ENCODE measurements around the gene TIMM8A. TPM values are rescaled to one million over a fixed set of nuclear protein-coding genes. Genes with fewer than 3 reads are reported as not detected.

Gene TIMM8A
- total and polyA plus RNA-seq, 2 of the 13 experiments (the other 11 are each of a cell fraction or from before 2014, with no cell fraction given): 6.1 to 25.5 TPM

DNA sequence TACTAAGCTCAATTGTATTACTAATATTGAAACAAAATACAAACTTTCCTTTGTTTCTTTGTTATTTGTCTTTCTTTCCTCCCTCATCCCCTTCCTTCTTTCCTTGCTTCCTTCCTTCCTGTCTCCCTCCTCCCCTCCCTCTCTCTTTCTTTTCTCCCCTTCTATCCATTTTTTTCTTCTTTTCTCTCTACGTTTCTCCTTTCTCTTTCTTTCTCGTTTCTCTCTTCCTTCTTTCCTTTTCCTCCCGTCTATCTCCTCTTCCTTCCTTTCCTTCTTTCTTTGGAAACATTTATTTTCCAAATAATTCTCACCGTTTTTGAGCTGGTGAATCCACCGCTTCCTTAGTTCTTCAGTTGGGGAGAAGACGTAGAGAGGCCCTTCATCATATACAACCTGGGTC lies 21.1 kb upstream of the TIMM8A start (continued):
- no peak for TF ChIP-seq FOXO1 (CRISPR knock-in tag; IDR thresholded peaks at IDR 0.05)
- no peak for TF ChIP-seq SAFB2 (CRISPR knock-in tag; IDR thresholded peaks at IDR 0.05; ENCODE audit: borderline replicate concordance, low read depth)
- no peak for TF ChIP-seq ZNF781 (CRISPR knock-in tag; IDR thresholded peaks at IDR 0.05; ENCODE audit: borderline replicate concordance, not compliant biosample characterization)

DNA sequence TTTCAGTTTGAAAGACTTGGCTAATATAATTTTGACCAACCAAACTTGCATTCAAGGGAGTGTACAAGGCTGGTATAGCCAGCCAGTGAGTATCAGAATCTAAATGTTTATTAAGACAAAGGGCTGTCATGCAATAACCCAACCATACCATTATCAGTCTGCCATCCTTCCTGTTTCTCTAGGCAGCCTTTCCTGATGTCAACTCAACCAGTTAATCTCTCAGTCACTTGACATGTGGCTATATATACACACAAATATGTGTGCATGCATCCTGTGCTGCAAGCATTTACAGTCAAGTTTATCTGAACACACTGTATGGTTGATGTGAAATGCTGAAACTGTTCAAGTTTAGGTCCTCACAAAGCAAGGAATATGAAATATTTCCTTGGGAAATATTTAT lies 20.3 kb upstream of the TIMM8A start:
- no peak overlapping the region for H3K27ac ChIP-seq (ENCODE audit: extremely low read length, insufficient read depth, low read length)
- POLR2A ChIA-PET: no interaction called here
- no peak for FAIRE-seq
- TF ChIP-seq MXD4 (CRISPR knock-in tag; IDR thresholded peaks at IDR 0.05) (no peak), CREM (IDR thresholded peaks at IDR 0.05) (no peak), CREM (CRISPR knock-in tag; IDR thresholded peaks at IDR 0.05) (no peak), TEAD2 (CRISPR knock-in tag; IDR thresholded peaks at IDR 0.05) (no peak), REL (CRISPR knock-in tag; conservative IDR thresholded peaks at IDR 0.05) (no peak), ZNF430 (CRISPR knock-in tag; IDR thresholded peaks at IDR 0.05) (no peak), ZNF776 (CRISPR knock-in tag; IDR thresholded peaks at IDR 0.05) (no peak), NBN (conservative IDR thresholded peaks at IDR 0.05) (no peak), CHD2 (IDR thresholded peaks at IDR 0.05; ENCODE audit: low read depth, low read length) (no peak), HNF4A (CRISPR knock-in tag; IDR thresholded peaks at IDR 0.05) (no peak)
- TF ChIP-seq, protein P1, sequence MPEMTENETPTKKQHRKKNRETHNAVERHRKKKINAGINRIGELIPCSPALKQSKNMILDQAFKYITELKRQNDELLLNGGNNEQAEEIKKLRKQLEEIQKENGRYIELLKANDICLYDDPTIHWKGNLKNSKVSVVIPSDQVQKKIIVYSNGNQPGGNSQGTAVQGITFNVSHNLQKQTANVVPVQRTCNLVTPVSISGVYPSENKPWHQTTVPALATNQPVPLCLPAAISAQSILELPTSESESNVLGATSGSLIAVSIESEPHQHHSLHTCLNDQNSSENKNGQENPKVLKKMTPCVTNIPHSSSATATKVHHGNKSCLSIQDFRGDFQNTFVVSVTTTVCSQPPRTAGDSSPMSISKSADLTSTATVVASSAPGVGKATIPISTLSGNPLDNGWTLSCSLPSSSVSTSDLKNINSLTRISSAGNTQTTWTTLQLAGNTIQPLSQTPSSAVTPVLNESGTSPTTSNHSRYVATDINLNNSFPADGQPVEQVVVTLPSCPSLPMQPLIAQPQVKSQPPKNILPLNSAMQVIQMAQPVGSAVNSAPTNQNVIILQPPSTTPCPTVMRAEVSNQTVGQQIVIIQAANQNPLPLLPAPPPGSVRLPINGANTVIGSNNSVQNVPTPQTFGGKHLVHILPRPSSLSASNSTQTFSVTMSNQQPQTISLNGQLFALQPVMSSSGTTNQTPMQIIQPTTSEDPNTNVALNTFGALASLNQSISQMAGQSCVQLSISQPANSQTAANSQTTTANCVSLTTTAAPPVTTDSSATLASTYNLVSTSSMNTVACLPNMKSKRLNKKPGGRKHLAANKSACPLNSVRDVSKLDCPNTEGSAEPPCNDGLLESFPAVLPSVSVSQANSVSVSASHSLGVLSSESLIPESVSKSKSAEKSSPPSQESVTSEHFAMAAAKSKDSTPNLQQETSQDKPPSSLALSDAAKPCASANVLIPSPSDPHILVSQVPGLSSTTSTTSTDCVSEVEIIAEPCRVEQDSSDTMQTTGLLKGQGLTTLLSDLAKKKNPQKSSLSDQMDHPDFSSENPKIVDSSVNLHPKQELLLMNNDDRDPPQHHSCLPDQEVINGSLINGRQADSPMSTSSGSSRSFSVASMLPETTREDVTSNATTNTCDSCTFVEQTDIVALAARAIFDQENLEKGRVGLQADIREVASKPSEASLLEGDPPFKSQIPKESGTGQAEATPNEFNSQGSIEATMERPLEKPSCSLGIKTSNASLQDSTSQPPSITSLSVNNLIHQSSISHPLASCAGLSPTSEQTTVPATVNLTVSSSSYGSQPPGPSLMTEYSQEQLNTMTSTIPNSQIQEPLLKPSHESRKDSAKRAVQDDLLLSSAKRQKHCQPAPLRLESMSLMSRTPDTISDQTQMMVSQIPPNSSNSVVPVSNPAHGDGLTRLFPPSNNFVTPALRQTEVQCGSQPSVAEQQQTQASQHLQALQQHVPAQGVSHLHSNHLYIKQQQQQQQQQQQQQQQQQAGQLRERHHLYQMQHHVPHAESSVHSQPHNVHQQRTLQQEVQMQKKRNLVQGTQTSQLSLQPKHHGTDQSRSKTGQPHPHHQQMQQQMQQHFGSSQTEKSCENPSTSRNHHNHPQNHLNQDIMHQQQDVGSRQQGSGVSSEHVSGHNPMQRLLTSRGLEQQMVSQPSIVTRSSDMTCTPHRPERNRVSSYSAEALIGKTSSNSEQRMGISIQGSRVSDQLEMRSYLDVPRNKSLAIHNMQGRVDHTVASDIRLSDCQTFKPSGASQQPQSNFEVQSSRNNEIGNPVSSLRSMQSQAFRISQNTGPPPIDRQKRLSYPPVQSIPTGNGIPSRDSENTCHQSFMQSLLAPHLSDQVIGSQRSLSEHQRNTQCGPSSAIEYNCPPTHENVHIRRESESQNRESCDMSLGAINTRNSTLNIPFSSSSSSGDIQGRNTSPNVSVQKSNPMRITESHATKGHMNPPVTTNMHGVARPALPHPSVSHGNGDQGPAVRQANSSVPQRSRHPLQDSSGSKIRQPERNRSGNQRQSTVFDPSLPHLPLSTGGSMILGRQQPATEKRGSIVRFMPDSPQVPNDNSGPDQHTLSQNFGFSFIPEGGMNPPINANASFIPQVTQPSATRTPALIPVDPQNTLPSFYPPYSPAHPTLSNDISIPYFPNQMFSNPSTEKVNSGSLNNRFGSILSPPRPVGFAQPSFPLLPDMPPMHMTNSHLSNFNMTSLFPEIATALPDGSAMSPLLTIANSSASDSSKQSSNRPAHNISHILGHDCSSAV (CRISPR knock-in tag; IDR thresholded peaks at IDR 0.05; ENCODE audit: borderline replicate concordance): no peak
- TF ChIP-seq, protein P2, sequence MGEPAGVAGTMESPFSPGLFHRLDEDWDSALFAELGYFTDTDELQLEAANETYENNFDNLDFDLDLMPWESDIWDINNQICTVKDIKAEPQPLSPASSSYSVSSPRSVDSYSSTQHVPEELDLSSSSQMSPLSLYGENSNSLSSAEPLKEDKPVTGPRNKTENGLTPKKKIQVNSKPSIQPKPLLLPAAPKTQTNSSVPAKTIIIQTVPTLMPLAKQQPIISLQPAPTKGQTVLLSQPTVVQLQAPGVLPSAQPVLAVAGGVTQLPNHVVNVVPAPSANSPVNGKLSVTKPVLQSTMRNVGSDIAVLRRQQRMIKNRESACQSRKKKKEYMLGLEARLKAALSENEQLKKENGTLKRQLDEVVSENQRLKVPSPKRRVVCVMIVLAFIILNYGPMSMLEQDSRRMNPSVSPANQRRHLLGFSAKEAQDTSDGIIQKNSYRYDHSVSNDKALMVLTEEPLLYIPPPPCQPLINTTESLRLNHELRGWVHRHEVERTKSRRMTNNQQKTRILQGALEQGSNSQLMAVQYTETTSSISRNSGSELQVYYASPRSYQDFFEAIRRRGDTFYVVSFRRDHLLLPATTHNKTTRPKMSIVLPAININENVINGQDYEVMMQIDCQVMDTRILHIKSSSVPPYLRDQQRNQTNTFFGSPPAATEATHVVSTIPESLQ (CRISPR knock-in tag; conservative IDR thresholded peaks at IDR 0.05): no peak

More for the DNA sequence above, 20.3 kb upstream of the TIMM8A start:
- no peak overlapping the region for H3K4me2 ChIP-seq (ENCODE audit: low read depth, low read length)
- CTCF ChIA-PET (ENCODE audit: low intra/inter-chr PET ratio, low total read pairs): no interaction called here
- H3K36me3 ChIP-seq (replicated peaks in 1 of 2; ENCODE audit: control insufficient read depth in 1 of 2, insufficient read depth in 2 of 2, low read length in 2 of 2): no peaks in the 10 kb centered on the region
- no peaks in the 10 kb centered on the region for H3K9me3 ChIP-seq (ENCODE audit: low read length)
- H3K4me3 ChIP-seq (replicated peaks in 1 of 3; ENCODE audit: insufficient read depth in 1 of 3, low read depth in 2 of 3, low read length in 3 of 3): no peak overlapping the region
- H3K9ac ChIP-seq (ENCODE audit: insufficient read depth, low read depth, low read length): no peak overlapping the region
- in situ Hi-C loops (cut with HindIII; ENCODE audit: extremely low pct_ligation_motif_present, low pct_unique_long_range_greater_than_20kb) (no loop called here), intact Hi-C loops (cut with micrococcal nuclease; ENCODE audit: unreplicated experiment) (no loop called here)
- no peaks in the 10 kb centered on the region for H3K79me2 ChIP-seq (ENCODE audit: insufficient read depth, low read length)
- H3K27me3 ChIP-seq (ENCODE audit: control insufficient read depth in 1 of 2, insufficient read depth in 2 of 2, low read length in 2 of 2): no peaks in the 10 kb centered on the region
- H3K4me1 ChIP-seq (ENCODE audit: insufficient read depth, low read length): no peaks in the 10 kb centered on the region
- BruUV-seq (replicated peaks): no TSS peak
- H2AFZ ChIP-seq (ENCODE audit: low read length): no peak overlapping the region
- DNase-seq (ENCODE audit: low spot score) (no peak), ATAC-seq (no peak)
- no peaks in the 10 kb centered on the region for H4K20me1 ChIP-seq (ENCODE audit: insufficient read depth, low read length)

All from HepG2 (cell line).